Panc1 (cell line): ENCODE measurements around the gene CAMTA2. TPM values are rescaled to one million over a fixed set of nuclear protein-coding genes. Genes with fewer than 3 reads are reported as not detected.
A peak's percentile ranks its signal among the peaks of the same experiment; 100 is the strongest.

Experiments used
- ATAC-seq: fragments of 200-7000 bp; cut with Tn5 transposase; 2 replicates; pipeline ENCODE4 v1.9.1; 2020; ENCODE audit warnings: mild to moderate bottlenecking, moderate library complexity
- BruUV-seq: library from RNA; stranded (reverse); fragments of 400-500 nt; replicated peaks from 2 replicates; lab custom pipeline; 2021; lab: Mats Ljungman, UMichigan
- CTCF ChIA-PET: fragments of 300-600 bp; sonication (Branson Sonifier 250); formaldehyde crosslinking; loops from one replicate; lab custom pipeline; 2022; ENCODE audit warnings: antibody characterized with exemption; lab: Charles Lee
- POLR2A ChIA-PET: fragments of 300-600 bp; sonication (Branson Sonifier 250); formaldehyde crosslinking; loops from one replicate; lab custom pipeline; 2022; ENCODE audit warnings: antibody characterized with exemption; lab: Charles Lee
- DNase-seq: peaks from one replicate; pipeline ENCODE4 v3.0.0-alpha.2; 2010; ENCODE audit warnings: low read depth, low spot score
- H3K27ac ChIP-seq: 2 replicates; pipeline ENCODE4 v1.5.1; 2011; ENCODE audit warnings: mild to moderate bottlenecking, low read length, inconsistent platforms
- H3K27me3 ChIP-seq: fragments of 200-500 bp; sonication (Bioruptor generic); 2 replicates; pipeline ENCODE4 v1.6.0; 2014; ENCODE audit warnings: low read length, inconsistent platforms; ENCODE audit not compliant: control insufficient read depth, insufficient read depth
- H3K36me3 ChIP-seq: fragments of 200-500 bp; sonication (Bioruptor generic); 2 replicates; pipeline ENCODE4 v1.5.1; 2014; ENCODE audit warnings: inconsistent platforms, mild to moderate bottlenecking, low read length, moderate library complexity; ENCODE audit not compliant: control insufficient read depth, insufficient read depth
- H3K4me1 ChIP-seq: 2 replicates; pipeline ENCODE4 v1.5.1; 2011; ENCODE audit warnings: inconsistent platforms, mild to moderate bottlenecking, low read length, moderate library complexity; ENCODE audit not compliant: control insufficient read depth, insufficient read depth
- H3K4me3 ChIP-seq, 2 experiments: 2 replicates each; pipeline ENCODE4 v1.5.1; 2011 to 2012; ENCODE audit warnings: low read depth in 2 of 2, low read length in 2 of 2, mild to moderate bottlenecking in 2 of 2, inconsistent platforms in 1 of 2, moderate library complexity in 1 of 2
- H3K9me3 ChIP-seq: fragments of 200-500 bp; sonication (Bioruptor generic); 2 replicates; pipeline ENCODE4 v1.5.1; 2014; ENCODE audit warnings: low read depth, mild to moderate bottlenecking, inconsistent platforms, low read length, moderate library complexity; ENCODE audit not compliant: control insufficient read depth, insufficient read depth
- POLR2AphosphoS5 ChIP-seq: IDR thresholded peaks from 2 replicates; pipeline ENCODE4 v1.6.1; 2012; ENCODE audit warnings: mild to moderate bottlenecking, low read depth, low read length, moderate library complexity
- SIN3A ChIP-seq: IDR thresholded peaks from 2 replicates; pipeline ENCODE4 v1.6.1; 2012; ENCODE audit warnings: low read depth, mild to moderate bottlenecking, low read length, moderate library complexity, borderline replicate concordance; ENCODE audit not compliant: insufficient read depth
- TCF7L2 ChIP-seq: IDR thresholded peaks from 2 replicates; pipeline ENCODE4 v1.6.1; 2011; ENCODE audit warnings: mild to moderate bottlenecking, low read depth, low read length, inconsistent platforms
- in situ Hi-C: cut with HindIII; loops from 2 replicates; pipeline ENCODE4 v1.10.0; 2016; ENCODE audit warnings: low sequenced_read_pairs, low pct_unique_long_range_greater_than_20kb
- intact Hi-C: fragments of 100-400 bp; cut with micrococcal nuclease; formaldehyde crosslinking; loops from one replicate; pipeline ENCODE4 v1.10.0; 2022; ENCODE audit not compliant: unreplicated experiment
- total RNA-seq: library from RNA; stranded (reverse); gene quantifications from one replicate; pipeline ENCODE4 v1.2.1, GENCODE V29; 2021; ENCODE audit not compliant: unreplicated experiment
- TF ChIP-seq, protein P1 (sequence below), 2 experiments: IDR thresholded peaks; 2 replicates each; pipeline ENCODE4 v1.6.1; 2011 to 2012; ENCODE audit warnings: low read depth in 2 of 2, control low read depth in 1 of 2, low read length in 1 of 2, mild to moderate bottlenecking in 1 of 2, moderate library complexity in 1 of 2; ENCODE audit not compliant: insufficient read depth in 1 of 2
- TF ChIP-seq, protein P2 (sequence below): fragments of 450-650 bp; IDR thresholded peaks from 2 replicates; pipeline ENCODE4 v1.5.1; 2017; ENCODE audit warnings: mild to moderate bottlenecking

The CAMTA2 gene
- total RNA-seq, 1 experiment from 2014 or later: 22.7 TPM

DNA sequence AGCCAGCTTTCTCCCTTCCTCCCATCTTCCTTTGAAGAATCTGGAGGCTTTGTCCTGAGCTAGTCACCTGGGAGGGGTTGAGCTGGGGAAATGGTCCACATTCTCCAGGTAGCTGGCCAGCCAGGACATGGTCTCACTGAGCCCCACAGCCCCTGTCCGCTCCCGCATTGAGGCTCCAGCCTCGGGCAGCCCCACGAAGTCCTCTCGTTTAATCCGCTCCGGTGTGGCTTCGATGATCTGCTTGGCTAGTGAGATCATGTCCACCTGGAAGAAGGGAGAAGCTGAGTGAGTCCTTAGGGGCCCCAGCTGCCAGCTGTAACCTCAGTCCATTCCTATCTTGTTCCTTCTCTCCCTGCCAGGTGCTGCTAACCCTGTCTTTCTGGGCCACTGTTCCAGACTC, 17.2 kb downstream of the CAMTA2 start:
- Histone ChIP-seq H3K4me1 (peaks cover 15% of the 10 kb centered on the region), H3K9me3 (no peaks in the 10 kb centered on the region), H3K4me3 (no peak overlapping the region), H3K27ac (peak overlapping the region; percentile 97; the same call in 1 of the 2 replicates), H3K36me3 (no peaks in the 10 kb centered on the region), H3K27me3 (no peaks in the 10 kb centered on the region)
- ChIA-PET CTCF (no interaction called here), POLR2A (no interaction called here)
- DNase-seq (no peak), ATAC-seq (no peak)
- TF ChIP-seq, protein P1, sequence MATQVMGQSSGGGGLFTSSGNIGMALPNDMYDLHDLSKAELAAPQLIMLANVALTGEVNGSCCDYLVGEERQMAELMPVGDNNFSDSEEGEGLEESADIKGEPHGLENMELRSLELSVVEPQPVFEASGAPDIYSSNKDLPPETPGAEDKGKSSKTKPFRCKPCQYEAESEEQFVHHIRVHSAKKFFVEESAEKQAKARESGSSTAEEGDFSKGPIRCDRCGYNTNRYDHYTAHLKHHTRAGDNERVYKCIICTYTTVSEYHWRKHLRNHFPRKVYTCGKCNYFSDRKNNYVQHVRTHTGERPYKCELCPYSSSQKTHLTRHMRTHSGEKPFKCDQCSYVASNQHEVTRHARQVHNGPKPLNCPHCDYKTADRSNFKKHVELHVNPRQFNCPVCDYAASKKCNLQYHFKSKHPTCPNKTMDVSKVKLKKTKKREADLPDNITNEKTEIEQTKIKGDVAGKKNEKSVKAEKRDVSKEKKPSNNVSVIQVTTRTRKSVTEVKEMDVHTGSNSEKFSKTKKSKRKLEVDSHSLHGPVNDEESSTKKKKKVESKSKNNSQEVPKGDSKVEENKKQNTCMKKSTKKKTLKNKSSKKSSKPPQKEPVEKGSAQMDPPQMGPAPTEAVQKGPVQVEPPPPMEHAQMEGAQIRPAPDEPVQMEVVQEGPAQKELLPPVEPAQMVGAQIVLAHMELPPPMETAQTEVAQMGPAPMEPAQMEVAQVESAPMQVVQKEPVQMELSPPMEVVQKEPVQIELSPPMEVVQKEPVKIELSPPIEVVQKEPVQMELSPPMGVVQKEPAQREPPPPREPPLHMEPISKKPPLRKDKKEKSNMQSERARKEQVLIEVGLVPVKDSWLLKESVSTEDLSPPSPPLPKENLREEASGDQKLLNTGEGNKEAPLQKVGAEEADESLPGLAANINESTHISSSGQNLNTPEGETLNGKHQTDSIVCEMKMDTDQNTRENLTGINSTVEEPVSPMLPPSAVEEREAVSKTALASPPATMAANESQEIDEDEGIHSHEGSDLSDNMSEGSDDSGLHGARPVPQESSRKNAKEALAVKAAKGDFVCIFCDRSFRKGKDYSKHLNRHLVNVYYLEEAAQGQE (IDR thresholded peaks at IDR 0.05; ENCODE audit: insufficient read depth in 1 of 2, low read depth in 2 of 2, low read length in 1 of 2): no peak
- TF ChIP-seq, protein P2, sequence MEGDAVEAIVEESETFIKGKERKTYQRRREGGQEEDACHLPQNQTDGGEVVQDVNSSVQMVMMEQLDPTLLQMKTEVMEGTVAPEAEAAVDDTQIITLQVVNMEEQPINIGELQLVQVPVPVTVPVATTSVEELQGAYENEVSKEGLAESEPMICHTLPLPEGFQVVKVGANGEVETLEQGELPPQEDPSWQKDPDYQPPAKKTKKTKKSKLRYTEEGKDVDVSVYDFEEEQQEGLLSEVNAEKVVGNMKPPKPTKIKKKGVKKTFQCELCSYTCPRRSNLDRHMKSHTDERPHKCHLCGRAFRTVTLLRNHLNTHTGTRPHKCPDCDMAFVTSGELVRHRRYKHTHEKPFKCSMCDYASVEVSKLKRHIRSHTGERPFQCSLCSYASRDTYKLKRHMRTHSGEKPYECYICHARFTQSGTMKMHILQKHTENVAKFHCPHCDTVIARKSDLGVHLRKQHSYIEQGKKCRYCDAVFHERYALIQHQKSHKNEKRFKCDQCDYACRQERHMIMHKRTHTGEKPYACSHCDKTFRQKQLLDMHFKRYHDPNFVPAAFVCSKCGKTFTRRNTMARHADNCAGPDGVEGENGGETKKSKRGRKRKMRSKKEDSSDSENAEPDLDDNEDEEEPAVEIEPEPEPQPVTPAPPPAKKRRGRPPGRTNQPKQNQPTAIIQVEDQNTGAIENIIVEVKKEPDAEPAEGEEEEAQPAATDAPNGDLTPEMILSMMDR: no peak
- no peak for TF ChIP-seq SIN3A
- TF ChIP-seq TCF7L2: no peak
- TF ChIP-seq POLR2AphosphoS5: no peak
- intact Hi-C loops (no loop called here), in situ Hi-C loops (no loop called here)
- no TSS peak for BruUV-seq

DNA sequence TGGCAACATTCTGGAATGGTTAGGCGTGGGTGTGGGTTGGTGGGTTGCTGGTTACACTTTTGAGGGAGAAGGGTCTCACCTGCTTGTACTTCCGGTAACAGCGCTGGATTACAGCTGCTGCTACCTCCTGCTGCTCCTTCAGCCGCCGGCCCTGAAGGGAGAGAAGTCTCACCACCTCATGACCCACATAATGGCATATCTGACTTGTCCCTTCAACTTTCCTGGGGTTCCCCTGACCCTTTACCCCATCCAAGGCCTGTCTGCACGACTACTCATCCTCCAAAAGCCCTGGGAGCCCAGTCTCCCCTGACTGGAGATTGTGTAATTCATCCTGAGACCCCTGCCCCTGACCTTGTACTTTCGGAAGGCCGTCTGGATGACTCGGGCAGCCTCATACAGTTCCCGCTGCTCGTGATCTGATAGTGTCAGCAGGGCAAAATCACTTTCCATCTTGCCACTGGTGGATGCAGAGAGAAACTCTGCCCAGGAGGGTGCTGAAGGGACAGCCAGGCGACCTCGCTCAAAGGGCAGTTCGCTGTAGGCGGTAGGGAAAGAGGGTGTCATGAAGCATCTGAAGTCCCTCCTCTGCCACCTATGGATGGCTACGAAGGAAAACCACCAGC, 17.8 kb downstream of the CAMTA2 start:
- Histone ChIP-seq H3K36me3 (no peaks in the 10 kb centered on the region), H3K9me3 (no peaks in the 10 kb centered on the region), H3K4me1 (peaks cover 15% of the 10 kb centered on the region), H3K27ac (peak overlapping the region; percentile 97), H3K4me3 (peak overlapping the region; percentile 66 to 79; a peak in 3 of 4 replicates), H3K27me3 (no peaks in the 10 kb centered on the region)
- no peak for DNase-seq
- ChIA-PET POLR2A (no interaction called here), CTCF (no interaction called here)
- no TSS peak for BruUV-seq
- in situ Hi-C loops (no loop called here), intact Hi-C loops (no loop called here)
- ATAC-seq: no peak
- TF ChIP-seq, protein P2: no peak
- TF ChIP-seq SIN3A (no peak), TCF7L2 (no peak), POLR2AphosphoS5 (no peak)
- TF ChIP-seq, protein P1 (IDR thresholded peaks at IDR 0.05; ENCODE audit: insufficient read depth in 1 of 2, low read depth in 2 of 2, low read length in 1 of 2): peak in 1 of 2 experiments; percentile 51; a peak in 1 of 4 replicates
